DMS 273 (cell line): Measurements from ENCODE around the gene MOB2.

Experiments
- DNase-seq: peaks from one replicate; lab custom pipeline; 2025; ENCODE audit not compliant: unreplicated experiment; lab: John Stamatoyannopoulos, UW

The MOB2 gene

GRCh38 chr11:1473011-1473628 lies 13.5 kb downstream of the MOB2 start:
- no peak for DNase-seq

- DNase-seq, result no peak
These were observed 14.2 kb downstream of the MOB2 start for GRCh38 chr11:1472180-1473005.

- no peak for DNase-seq
These were observed 14.8 kb downstream of the MOB2 start for GRCh38 chr11:1471736-1472135.

GRCh38 chr11:1470681-1471611 lies 15.6 kb downstream of the MOB2 start:
- DNase-seq, result no peak

GRCh38 chr11:1469911-1470680 lies 16.5 kb downstream of the MOB2 start:
- no peak for DNase-seq

- DNase-seq, result no peak
These were observed 17.2 kb downstream of the MOB2 start for GRCh38 chr11:1469287-1469910.

GRCh38 chr11:1468473-1469066 lies 18.0 kb downstream of the MOB2 start:
- no peak for DNase-seq

GRCh38 chr11:1468002-1468401 lies 18.6 kb downstream of the MOB2 start:
- no peak for DNase-seq

- DNase-seq, result no peak
These were observed 19.3 kb downstream of the MOB2 start for GRCh38 chr11:1467270-1467669.

- DNase-seq, result no peak
These were observed 19.8 kb downstream of the MOB2 start for GRCh38 chr11:1466784-1467183.

GRCh38 chr11:1463056-1463455 lies 23.5 kb downstream of the MOB2 start:
- no peak for DNase-seq

- DNase-seq, result no peak
These were observed 23.9 kb downstream of the MOB2 start for GRCh38 chr11:1462698-1462975.

- DNase-seq, result no peak
These were observed 24.5 kb downstream of the MOB2 start for GRCh38 chr11:1461826-1462697.

- DNase-seq, result no peak
These were observed 25.4 kb downstream of the MOB2 start for GRCh38 chr11:1460986-1461825.

- DNase-seq, result no peak
These were observed 26.1 kb downstream of the MOB2 start for GRCh38 chr11:1460396-1460985.

- DNase-seq, result no peak
These were observed 26.7 kb downstream of the MOB2 start for GRCh38 chr11:1459764-1460395.

- no peak for DNase-seq
These were observed 27.4 kb downstream of the MOB2 start for GRCh38 chr11:1459219-1459575.
